Prostate gland (tissue), 2 donors: Measurements from ENCODE around the gene ZNF264.

Source experiments
- POLR2A ChIP-seq: fragments of 450-650 bp; IDR thresholded peaks from one replicate; pipeline ENCODE4 v1.6.1; 2016; ENCODE audit warnings: antibody characterized with exemption, mild to moderate bottlenecking
- TF ChIP-seq, protein P1 (sequence below), 4 experiments: fragments of 200-600 bp in 2 of 4; fragments of 450-650 bp in 2 of 4; sonication (generic) in 2 of 4; IDR thresholded peaks; 1 replicate in 3 of 4; 2 replicates in 1 of 4; pipeline ENCODE4 v1.5.1; 2016 to 2019; ENCODE audit warnings: antibody characterized with exemption in 4 of 4, mild to moderate bottlenecking in 2 of 4, moderate library complexity in 2 of 4

- no peak for TF ChIP-seq POLR2A
- TF ChIP-seq, protein P1, sequence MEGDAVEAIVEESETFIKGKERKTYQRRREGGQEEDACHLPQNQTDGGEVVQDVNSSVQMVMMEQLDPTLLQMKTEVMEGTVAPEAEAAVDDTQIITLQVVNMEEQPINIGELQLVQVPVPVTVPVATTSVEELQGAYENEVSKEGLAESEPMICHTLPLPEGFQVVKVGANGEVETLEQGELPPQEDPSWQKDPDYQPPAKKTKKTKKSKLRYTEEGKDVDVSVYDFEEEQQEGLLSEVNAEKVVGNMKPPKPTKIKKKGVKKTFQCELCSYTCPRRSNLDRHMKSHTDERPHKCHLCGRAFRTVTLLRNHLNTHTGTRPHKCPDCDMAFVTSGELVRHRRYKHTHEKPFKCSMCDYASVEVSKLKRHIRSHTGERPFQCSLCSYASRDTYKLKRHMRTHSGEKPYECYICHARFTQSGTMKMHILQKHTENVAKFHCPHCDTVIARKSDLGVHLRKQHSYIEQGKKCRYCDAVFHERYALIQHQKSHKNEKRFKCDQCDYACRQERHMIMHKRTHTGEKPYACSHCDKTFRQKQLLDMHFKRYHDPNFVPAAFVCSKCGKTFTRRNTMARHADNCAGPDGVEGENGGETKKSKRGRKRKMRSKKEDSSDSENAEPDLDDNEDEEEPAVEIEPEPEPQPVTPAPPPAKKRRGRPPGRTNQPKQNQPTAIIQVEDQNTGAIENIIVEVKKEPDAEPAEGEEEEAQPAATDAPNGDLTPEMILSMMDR (IDR thresholded peaks at IDR 0.05): peak in 1 of 4 experiments; percentile 12
Measured at GRCh38 chr19:57191141-57192076, at the start of gene ZNF264.
